ENCODE results near the gene PDE11A. TPM values are rescaled to one million over a fixed set of nuclear protein-coding genes. Genes with fewer than 3 reads are reported as not detected.

PDE11A gene
- total and polyA plus RNA-seq, 2 donors from 2014 or later = 0.58 to 0.82 TPM

DNA sequence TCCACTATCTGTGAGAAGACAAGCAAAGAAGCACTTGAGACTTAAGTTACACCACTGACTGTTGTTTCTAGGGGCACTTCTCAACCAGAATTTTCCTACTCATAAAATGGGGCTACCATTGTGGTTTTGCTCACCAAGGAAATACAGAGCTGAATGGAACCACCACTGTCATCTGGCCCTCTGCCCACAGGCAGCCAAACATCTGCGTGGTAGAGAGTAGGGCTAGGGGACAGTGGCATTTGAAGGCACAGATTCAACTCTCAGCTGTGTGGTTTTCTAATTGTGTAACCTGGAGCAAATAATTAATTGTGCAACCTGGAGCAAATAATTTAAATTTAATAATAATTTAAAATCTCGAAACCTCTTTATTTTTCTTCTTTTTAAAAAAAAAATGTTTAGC lies 79.6 kb downstream of the PDE11A start:
- FAIRE-seq (no peak), DNase-seq (no peak)
- intact Hi-C loops (cut with DNase I) = no loop called here

DNA sequence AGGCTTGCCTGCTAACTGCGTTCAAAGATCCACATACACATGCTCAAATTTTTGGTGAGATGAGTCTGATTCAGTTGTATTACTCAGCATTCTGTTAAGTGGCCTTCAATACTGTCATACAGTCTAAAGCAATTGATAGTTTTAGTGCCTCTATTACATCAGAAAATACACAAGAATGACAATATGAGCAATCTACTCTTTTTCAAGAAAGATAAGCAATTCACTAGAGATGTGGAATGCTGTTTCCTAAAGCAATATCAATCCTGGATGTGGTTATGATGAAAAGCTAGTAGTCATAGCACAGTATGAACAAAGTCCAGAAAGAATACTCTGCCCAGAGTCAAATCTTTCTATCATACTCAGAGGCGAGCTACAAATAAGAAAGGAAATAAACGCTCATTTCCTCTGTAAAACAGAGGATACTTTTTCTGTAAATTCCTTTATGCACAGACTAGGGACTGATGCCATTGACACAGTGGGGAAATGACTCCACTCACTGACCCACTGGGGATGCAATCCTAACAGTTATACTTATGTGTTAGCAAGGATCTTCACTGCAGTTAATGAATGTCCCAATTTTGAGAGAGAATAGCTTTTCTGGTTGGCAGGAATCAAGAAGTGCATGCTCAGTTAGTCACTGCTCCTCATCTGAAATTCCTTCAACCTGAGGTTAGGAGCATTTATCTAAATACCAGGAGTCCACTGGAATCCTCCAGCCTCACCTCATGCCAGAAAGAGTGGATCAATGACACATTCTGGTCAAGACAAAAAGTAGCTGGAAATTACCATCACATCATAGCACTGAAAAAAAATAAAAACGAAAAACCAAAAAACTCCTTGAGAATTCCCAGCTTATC lies 83.3 kb downstream of the PDE11A start:
- FAIRE-seq = no peak
- no peaks in the 10 kb centered on the region for H3K4me1 ChIP-seq (ENCODE audit: control insufficient read depth in 2 of 3, insufficient read depth in 2 of 3, low read depth in 1 of 3, low read length in 3 of 3)
- no peak overlapping the region for H3K4me3 ChIP-seq (ENCODE audit: low read length in 3 of 3)
- no peaks in the 10 kb centered on the region for H3K36me3 ChIP-seq (ENCODE audit: control insufficient read depth in 2 of 3, insufficient read depth in 3 of 3, low read length in 3 of 3)
- intact Hi-C loops (cut with DNase I) = no loop called here
- no peak overlapping the region for H3K9ac ChIP-seq (ENCODE audit: low read length in 3 of 3)
- no peak for TF ChIP-seq CTCF (IDR thresholded peaks at IDR 0.05; ENCODE audit: borderline replicate concordance, extremely low read depth, insufficient read depth)
- H3K27me3 ChIP-seq (ENCODE audit: control insufficient read depth, insufficient read depth, low read length) = no peaks in the 10 kb centered on the region
- H3K27ac ChIP-seq (ENCODE audit: low read depth in 2 of 2, low read length in 2 of 2) = no peak overlapping the region
- DNase-seq = no peak
- no peaks in the 10 kb centered on the region for H3K9me3 ChIP-seq (ENCODE audit: control insufficient read depth in 2 of 3, insufficient read depth in 1 of 3, low read length in 3 of 3)

More for the DNA sequence above, 79.6 kb downstream of the PDE11A start:
- H3K9ac ChIP-seq (ENCODE audit: low read length in 3 of 3) = no peak overlapping the region
- no peak overlapping the region for H3K4me3 ChIP-seq (ENCODE audit: low read length in 3 of 3)
- no peaks in the 10 kb centered on the region for H3K27me3 ChIP-seq (ENCODE audit: control insufficient read depth, insufficient read depth, low read length)
- no peaks in the 10 kb centered on the region for H3K36me3 ChIP-seq (ENCODE audit: control insufficient read depth in 2 of 3, insufficient read depth in 3 of 3, low read length in 3 of 3)
- TF ChIP-seq CTCF (IDR thresholded peaks at IDR 0.05; ENCODE audit: borderline replicate concordance, extremely low read depth, insufficient read depth) = no peak
- H3K4me1 ChIP-seq (ENCODE audit: control insufficient read depth in 2 of 3, insufficient read depth in 2 of 3, low read depth in 1 of 3, low read length in 3 of 3) = no peaks in the 10 kb centered on the region
- no peaks in the 10 kb centered on the region for H3K9me3 ChIP-seq (ENCODE audit: control insufficient read depth in 2 of 3, insufficient read depth in 1 of 3, low read length in 3 of 3)
- no peak overlapping the region for H3K27ac ChIP-seq (ENCODE audit: low read depth in 2 of 2, low read length in 2 of 2)

- Histone ChIP-seq H3K27ac (ENCODE audit: low read depth in 2 of 2, low read length in 2 of 2) (no peak overlapping the region), H3K9ac (ENCODE audit: low read length in 3 of 3) (no peak overlapping the region), H3K9me3 (ENCODE audit: control insufficient read depth in 2 of 3, insufficient read depth in 1 of 3, low read length in 3 of 3) (no peaks in the 10 kb centered on the region), H3K36me3 (ENCODE audit: control insufficient read depth in 2 of 3, insufficient read depth in 3 of 3, low read length in 3 of 3) (no peaks in the 10 kb centered on the region), H3K4me3 (ENCODE audit: low read length in 3 of 3) (no peak overlapping the region), H3K4me1 (ENCODE audit: control insufficient read depth in 2 of 3, insufficient read depth in 2 of 3, low read depth in 1 of 3, low read length in 3 of 3) (no peaks in the 10 kb centered on the region), H3K27me3 (ENCODE audit: control insufficient read depth, insufficient read depth, low read length) (no peaks in the 10 kb centered on the region)
- TF ChIP-seq CTCF (IDR thresholded peaks at IDR 0.05; ENCODE audit: borderline replicate concordance, extremely low read depth, insufficient read depth) = no peak
- FAIRE-seq = no peak
- intact Hi-C loops (cut with DNase I) = no loop called here
- DNase-seq = peak in 2 of 5 donors; percentile 44 to 45
Measured at GRCh38 chr2:177984749-177985148, 87.8 kb downstream of the PDE11A start.

Measured in kidney (tissue), 14 donors.